Stimulated activated CD4-positive, alpha-beta T cell treated with anti-CD3 and anti-CD28 coated beads, TNF-alpha, amount 100 ng/mL, for 4 hours (primary cell): ENCODE data around the gene CAMKK2.
"Not testable (repeated sequence)": the region's sequence is repeated elsewhere in the genome, so short reads cannot be mapped to it uniquely, and the experiment has no call there.

Experiments
- DNase-seq, 3 experiments: peaks; one replicate each; pipeline ENCODE4 v3.0.0-alpha.2; 2020; ENCODE audit warnings: low read depth in 3 of 3

CAMKK2 gene

GRCh38 chr12:121296618-121297434 is at the start of gene CAMKK2:
Gene CAMKK2 (minus strand): TSS chr12:121296709. CDS start chr12:121274526, 22,183 bp downstream.
- DNase-seq = peak; percentile 70 to 86 (median 81)

- DNase-seq = no peak
Observed at GRCh38 chr12:121345151-121345815, 48.8 kb upstream of the CAMKK2 start.

GRCh38 chr12:121344506-121344905 is 48.0 kb upstream of the CAMKK2 start:
- DNase-seq = no peak

- no peak for DNase-seq
Observed at GRCh38 chr12:121337416-121337815, 40.9 kb upstream of the CAMKK2 start.

- DNase-seq = no peak
Observed at GRCh38 chr12:121334513-121335343, 38.2 kb upstream of the CAMKK2 start.

GRCh38 chr12:121333747-121334146 is 37.2 kb upstream of the CAMKK2 start:
- no peak for DNase-seq

GRCh38 chr12:121331248-121331647 is 34.7 kb upstream of the CAMKK2 start:
- DNase-seq = no peak

- DNase-seq = no peak
Observed at GRCh38 chr12:121330692-121331091, 34.2 kb upstream of the CAMKK2 start.

GRCh38 chr12:121330195-121330594 is 33.7 kb upstream of the CAMKK2 start:
- DNase-seq = no peak

GRCh38 chr12:121328620-121329019 is 32.1 kb upstream of the CAMKK2 start:
- DNase-seq = no peak

- DNase-seq = no peak
Observed at GRCh38 chr12:121326996-121327674, 30.6 kb upstream of the CAMKK2 start.

- no peak for DNase-seq
Observed at GRCh38 chr12:121325922-121326396, 29.4 kb upstream of the CAMKK2 start.

- DNase-seq = no peak
Observed at GRCh38 chr12:121323908-121324307, 27.4 kb upstream of the CAMKK2 start.

- no peak for DNase-seq
Observed at GRCh38 chr12:121318121-121318520, 21.6 kb upstream of the CAMKK2 start.

GRCh38 chr12:121314431-121314830 is 17.9 kb upstream of the CAMKK2 start:
- no peak for DNase-seq

GRCh38 chr12:121310231-121310630 is 13.7 kb upstream of the CAMKK2 start:
- DNase-seq = not testable (repeated sequence)

- not testable (repeated sequence) for DNase-seq
Observed at GRCh38 chr12:121307397-121307796, 10.9 kb upstream of the CAMKK2 start.

- DNase-seq = no peak
Observed at GRCh38 chr12:121304306-121304705, 7.8 kb upstream of the CAMKK2 start.

GRCh38 chr12:121301876-121302275 is 5.4 kb upstream of the CAMKK2 start:
- no peak for DNase-seq

- no peak for DNase-seq
Observed at GRCh38 chr12:121300083-121300819, 3.7 kb upstream of the CAMKK2 start.

GRCh38 chr12:121299662-121300061 is 3.2 kb upstream of the CAMKK2 start:
- no peak for DNase-seq
